ENCODE data around the gene KCNMB4. TPM values are rescaled to one million over a fixed set of nuclear protein-coding genes. Genes with fewer than 3 reads are reported as not detected.

Gene KCNMB4
- total RNA-seq, 1 donor from 2014 or later, result 0.79 TPM

GRCh38 chr12:70456953-70457352 lies 90.9 kb downstream of the KCNMB4 start:
- FAIRE-seq, result no peak
- no peak for DNase-seq (ENCODE audit: low read depth)
- Histone ChIP-seq H3K36me3 (ENCODE audit: control insufficient read depth, insufficient read depth, low read length) (no peaks in the 10 kb centered on the region), H3K4me3 (ENCODE audit: low read depth, low read length) (no peak overlapping the region), H3K27me3 (ENCODE audit: control insufficient read depth, insufficient read depth, low read length) (no peaks in the 10 kb centered on the region)
- TF ChIP-seq, protein P1, sequence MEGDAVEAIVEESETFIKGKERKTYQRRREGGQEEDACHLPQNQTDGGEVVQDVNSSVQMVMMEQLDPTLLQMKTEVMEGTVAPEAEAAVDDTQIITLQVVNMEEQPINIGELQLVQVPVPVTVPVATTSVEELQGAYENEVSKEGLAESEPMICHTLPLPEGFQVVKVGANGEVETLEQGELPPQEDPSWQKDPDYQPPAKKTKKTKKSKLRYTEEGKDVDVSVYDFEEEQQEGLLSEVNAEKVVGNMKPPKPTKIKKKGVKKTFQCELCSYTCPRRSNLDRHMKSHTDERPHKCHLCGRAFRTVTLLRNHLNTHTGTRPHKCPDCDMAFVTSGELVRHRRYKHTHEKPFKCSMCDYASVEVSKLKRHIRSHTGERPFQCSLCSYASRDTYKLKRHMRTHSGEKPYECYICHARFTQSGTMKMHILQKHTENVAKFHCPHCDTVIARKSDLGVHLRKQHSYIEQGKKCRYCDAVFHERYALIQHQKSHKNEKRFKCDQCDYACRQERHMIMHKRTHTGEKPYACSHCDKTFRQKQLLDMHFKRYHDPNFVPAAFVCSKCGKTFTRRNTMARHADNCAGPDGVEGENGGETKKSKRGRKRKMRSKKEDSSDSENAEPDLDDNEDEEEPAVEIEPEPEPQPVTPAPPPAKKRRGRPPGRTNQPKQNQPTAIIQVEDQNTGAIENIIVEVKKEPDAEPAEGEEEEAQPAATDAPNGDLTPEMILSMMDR (IDR thresholded peaks at IDR 0.05; ENCODE audit: insufficient read depth, low read length, severe bottlenecking), result no peak

DNA sequence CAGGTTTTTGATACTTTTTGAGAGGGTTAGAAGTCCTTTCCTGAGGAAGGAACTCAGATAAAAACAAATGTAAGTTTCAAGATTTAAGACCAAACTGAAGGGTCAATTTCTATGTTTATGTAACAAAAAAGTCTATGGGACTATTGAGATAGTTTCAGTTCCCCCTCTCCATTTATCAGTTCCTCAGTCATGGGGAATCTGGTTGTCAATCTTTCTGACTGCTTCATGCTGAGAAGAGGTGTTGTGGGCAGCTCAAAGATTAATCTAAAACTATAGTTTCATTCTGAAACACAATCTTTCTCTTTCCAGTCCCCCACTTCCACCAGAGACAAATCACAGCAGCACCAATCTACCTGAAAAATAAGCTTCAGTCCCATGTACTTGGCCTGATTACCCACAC lies 93.7 kb downstream of the KCNMB4 start:
- no peaks in the 10 kb centered on the region for H3K27me3 ChIP-seq (ENCODE audit: control insufficient read depth, insufficient read depth, low read length)
- DNase-seq (ENCODE audit: low read depth), result no peak
- TF ChIP-seq, protein P1 (IDR thresholded peaks at IDR 0.05; ENCODE audit: insufficient read depth, low read length, severe bottlenecking), result no peak
- H3K4me3 ChIP-seq (ENCODE audit: low read depth, low read length), result no peak overlapping the region
- FAIRE-seq, result no peak
- no peaks in the 10 kb centered on the region for H3K36me3 ChIP-seq (ENCODE audit: control insufficient read depth, insufficient read depth, low read length)

DNA sequence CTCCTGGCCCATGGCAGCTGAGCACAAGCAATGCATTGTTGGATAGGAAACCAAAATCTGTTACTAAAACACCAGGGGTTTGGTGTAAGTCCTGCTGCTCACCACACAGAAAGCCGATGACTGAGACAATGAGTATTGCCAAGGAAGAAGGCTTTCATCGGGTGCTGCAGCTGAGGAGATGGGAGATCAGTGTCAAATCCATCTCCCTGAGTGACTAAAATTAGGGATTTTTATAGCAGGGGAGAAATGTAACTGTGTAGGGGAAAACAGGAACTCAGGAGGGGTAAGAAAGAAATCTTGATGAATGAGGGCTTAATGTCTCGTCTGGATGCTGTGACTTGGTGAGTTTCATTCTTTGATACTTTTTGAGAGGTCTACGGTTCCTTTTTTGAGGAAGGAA lies 97.9 kb downstream of the KCNMB4 start:
- FAIRE-seq (no peak), DNase-seq (ENCODE audit: low read depth) (no peak)
- Histone ChIP-seq H3K27me3 (ENCODE audit: control insufficient read depth, insufficient read depth, low read length) (no peaks in the 10 kb centered on the region), H3K36me3 (ENCODE audit: control insufficient read depth, insufficient read depth, low read length) (no peaks in the 10 kb centered on the region), H3K4me3 (ENCODE audit: low read depth, low read length) (no peak overlapping the region)
- TF ChIP-seq, protein P1 (IDR thresholded peaks at IDR 0.05; ENCODE audit: insufficient read depth, low read length, severe bottlenecking), result no peak

GRCh38 chr12:70466753-70467152 lies 100.7 kb downstream of the KCNMB4 start:
- Histone ChIP-seq H3K4me3 (ENCODE audit: low read depth, low read length) (no peak overlapping the region), H3K36me3 (ENCODE audit: control insufficient read depth, insufficient read depth, low read length) (no peaks in the 10 kb centered on the region), H3K27me3 (ENCODE audit: control insufficient read depth, insufficient read depth, low read length) (no peaks in the 10 kb centered on the region)
- TF ChIP-seq, protein P1 (IDR thresholded peaks at IDR 0.05; ENCODE audit: insufficient read depth, low read length, severe bottlenecking), result no peak
- FAIRE-seq (no peak), DNase-seq (ENCODE audit: low read depth) (no peak)

DNA sequence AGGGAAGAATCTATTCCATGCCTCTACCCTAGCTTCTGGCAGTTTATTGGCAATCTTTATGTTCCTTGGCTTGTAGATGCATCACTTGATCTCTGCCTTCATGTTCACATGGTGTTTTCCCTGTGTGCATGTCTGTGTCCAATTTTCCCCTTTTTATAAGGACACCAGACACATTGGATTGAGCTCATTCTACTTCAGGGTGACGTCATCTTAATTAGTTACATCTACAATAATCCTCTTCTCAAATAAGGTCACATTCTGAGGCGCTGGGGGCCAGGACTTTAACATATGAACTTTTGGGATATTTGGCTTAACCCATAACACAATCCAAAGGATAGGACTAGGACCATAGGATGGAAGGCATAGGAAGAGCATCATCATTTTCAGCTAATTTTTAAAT lies 101.4 kb downstream of the KCNMB4 start:
- Histone ChIP-seq H3K27me3 (ENCODE audit: control insufficient read depth, insufficient read depth, low read length) (no peaks in the 10 kb centered on the region), H3K4me3 (ENCODE audit: low read depth, low read length) (no peak overlapping the region), H3K36me3 (ENCODE audit: control insufficient read depth, insufficient read depth, low read length) (no peaks in the 10 kb centered on the region)
- FAIRE-seq (no peak), DNase-seq (ENCODE audit: low read depth) (no peak)
- TF ChIP-seq, protein P1 (IDR thresholded peaks at IDR 0.05; ENCODE audit: insufficient read depth, low read length, severe bottlenecking), result no peak

Data from bronchial epithelial cell (primary cell).